ENCODE results near the gene PCDHA2. TPM values are rescaled to one million over a fixed set of nuclear protein-coding genes. Genes with fewer than 3 reads are reported as not detected.
"Not testable (repeated sequence)": the region's sequence is repeated elsewhere in the genome, so short reads cannot be mapped to it uniquely, and the experiment has no call there.

The PCDHA2 gene
- total and polyA plus RNA-seq, 2 of the 8 experiments (the other 6 are each of a cell fraction or from before 2014, with no cell fraction given): 0.86 to 1.9 TPM

- H2BK15ac ChIP-seq (ENCODE audit: low read length); H4K91ac ChIP-seq (replicated peaks; ENCODE audit: insufficient read length, low read length); H2BK12ac ChIP-seq (ENCODE audit: low read depth, low read length); H3K23me2 ChIP-seq (ENCODE audit: low read depth, low read length); H3K18ac ChIP-seq (ENCODE audit: extremely low read depth, low read length); H3K27ac ChIP-seq (ENCODE audit: low read depth, low read length); H2BK120ac ChIP-seq (replicated peaks; ENCODE audit: low read depth, low read length); H3K79me1 ChIP-seq (ENCODE audit: low read depth, low read length); H3K4me3 ChIP-seq (ENCODE audit: extremely low read depth in 1 of 4, insufficient read depth in 2 of 4, low read depth in 3 of 4, low read length in 4 of 4); H3K79me2 ChIP-seq (ENCODE audit: control insufficient read depth in 1 of 2, insufficient read depth in 2 of 2, low read length in 2 of 2); H3K36me3 ChIP-seq (ENCODE audit: control insufficient read depth in 2 of 4, insufficient read depth in 4 of 4, low read length in 3 of 4); H3K4ac ChIP-seq (replicated peaks; ENCODE audit: insufficient read length, low read depth, low read length); H2BK20ac ChIP-seq (ENCODE audit: low read length); FAIRE-seq; H3K9ac ChIP-seq (replicated peaks in 1 of 4; ENCODE audit: extremely low read depth in 1 of 4, low read depth in 3 of 4, low read length in 3 of 4); H3K4me2 ChIP-seq (ENCODE audit: insufficient read depth in 1 of 2, low read depth in 2 of 2, low read length in 2 of 2); H2AFZ ChIP-seq (ENCODE audit: low read length); H3K23ac ChIP-seq (ENCODE audit: insufficient read length); H2AK5ac ChIP-seq (ENCODE audit: low read depth, low read length); POLR2A ChIA-PET (ENCODE audit: partially characterized antibody); H2BK5ac ChIP-seq (ENCODE audit: low read depth, low read length); H4K5ac ChIP-seq (ENCODE audit: insufficient read length, low read depth, low read length); H3K9me3 ChIP-seq (ENCODE audit: insufficient read depth in 2 of 2, low read depth in 1 of 2, low read length in 1 of 2); H3K56ac ChIP-seq (replicated peaks; ENCODE audit: insufficient read length, low read depth, low read length); H4K20me1 ChIP-seq (replicated peaks in 1 of 2; ENCODE audit: control insufficient read depth in 1 of 2, insufficient read depth in 2 of 2, low read length in 2 of 2); H3K4me1 ChIP-seq (replicated peaks in 1 of 4; ENCODE audit: control insufficient read depth in 3 of 4, insufficient read depth in 4 of 4, low read length in 3 of 4); DNase-seq (ENCODE audit: low read depth in 1 of 2, low spot score in 2 of 2); H3K27me3 ChIP-seq (replicated peaks in 1 of 4; ENCODE audit: control insufficient read depth in 3 of 4, extremely low read depth in 1 of 4, insufficient read depth in 3 of 4, low read length in 3 of 4); H4K8ac ChIP-seq (ENCODE audit: extremely low read depth, insufficient read depth, low read length); H3K14ac ChIP-seq (ENCODE audit: insufficient read length): not testable (repeated sequence)
- CTCF ChIA-PET (ENCODE audit: partially characterized antibody): interaction anchor here (1.8 to 5.5 kb wide), 2 partner anchors 15 to 18 kb away, joined by 11 to 49 read pairs; partner anchors contain the start of genes PCDHA4 and PCDHA8
- WGBS, 2 experiments (ENCODE audit: extremely low coverage in 1 of 2, insufficient coverage in 1 of 2, insufficient read length in 1 of 2, insufficient replicate concordance in 2 of 2, low coverage in 1 of 2, low lambda C conversion rate in 2 of 2, missing lambda C conversion rate in 1 of 2): 93% methylated on average over 32 of the region's 48 CpGs; no CpG with 5 or more reads in 1 of the 2 experiments
Measured at GRCh38 chr5:140822969-140823368, 28.3 kb downstream of the PCDHA2 start.
